ENCODE data around the gene MITF. TPM values are rescaled to one million over a fixed set of nuclear protein-coding genes. Genes with fewer than 3 reads are reported as not detected.
A peak's percentile ranks its signal among the peaks of the same experiment; 100 is the strongest.

MITF gene
- total and polyA plus RNA-seq, 8 donors, result 3.5 to 61.3 (median 15.5) TPM

DNA sequence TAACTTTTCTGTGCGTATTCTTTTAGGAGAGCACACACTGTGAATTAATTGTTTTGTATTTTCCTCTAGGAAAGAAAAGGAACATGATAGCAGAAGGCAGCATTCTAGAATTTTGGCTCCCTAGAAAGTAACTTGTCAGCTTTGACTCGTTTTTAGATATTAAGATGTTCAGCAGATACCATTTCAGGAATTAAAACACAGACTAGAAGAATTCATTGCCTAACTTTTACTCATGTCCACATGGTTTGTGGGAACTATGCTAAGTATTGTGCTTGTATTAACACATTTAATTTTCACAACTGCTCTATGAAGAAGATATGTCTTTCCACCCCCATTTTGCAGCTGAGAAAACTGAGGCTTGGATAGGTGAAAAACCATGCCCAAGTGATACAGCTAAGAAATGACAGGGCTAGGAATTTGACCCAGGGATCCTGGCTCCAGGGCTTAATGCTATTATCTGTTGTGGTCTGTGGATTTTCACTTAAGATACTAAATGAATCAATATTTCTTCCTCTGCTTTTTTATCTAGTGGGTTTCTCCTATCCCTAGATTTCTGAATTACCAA, 128.8 kb downstream of the MITF start:
- intact Hi-C loops (cut with DNase I; ENCODE audit: low total_unique reads), result no loop called here
- Histone ChIP-seq H3K36me3 (no peaks in the 10 kb centered on the region), H3K27me3 (no peaks in the 10 kb centered on the region), H3K4me3 (peak overlapping the region; percentile 4 to 54 (median 36)), H3K4me1 (peaks cover 6 to 80% (median 49%) of the 10 kb centered on the region in 4 donors), H3K9me3 (no peaks in the 10 kb centered on the region), H3K27ac (peak overlapping the region in 4 of 5 donors; percentile 61 to 88 (median 80))
- WGBS, 5 donors, result 21 to 47% (median 28%) methylated on average over 2 of the region's 2 CpGs
- TF ChIP-seq, protein P1, sequence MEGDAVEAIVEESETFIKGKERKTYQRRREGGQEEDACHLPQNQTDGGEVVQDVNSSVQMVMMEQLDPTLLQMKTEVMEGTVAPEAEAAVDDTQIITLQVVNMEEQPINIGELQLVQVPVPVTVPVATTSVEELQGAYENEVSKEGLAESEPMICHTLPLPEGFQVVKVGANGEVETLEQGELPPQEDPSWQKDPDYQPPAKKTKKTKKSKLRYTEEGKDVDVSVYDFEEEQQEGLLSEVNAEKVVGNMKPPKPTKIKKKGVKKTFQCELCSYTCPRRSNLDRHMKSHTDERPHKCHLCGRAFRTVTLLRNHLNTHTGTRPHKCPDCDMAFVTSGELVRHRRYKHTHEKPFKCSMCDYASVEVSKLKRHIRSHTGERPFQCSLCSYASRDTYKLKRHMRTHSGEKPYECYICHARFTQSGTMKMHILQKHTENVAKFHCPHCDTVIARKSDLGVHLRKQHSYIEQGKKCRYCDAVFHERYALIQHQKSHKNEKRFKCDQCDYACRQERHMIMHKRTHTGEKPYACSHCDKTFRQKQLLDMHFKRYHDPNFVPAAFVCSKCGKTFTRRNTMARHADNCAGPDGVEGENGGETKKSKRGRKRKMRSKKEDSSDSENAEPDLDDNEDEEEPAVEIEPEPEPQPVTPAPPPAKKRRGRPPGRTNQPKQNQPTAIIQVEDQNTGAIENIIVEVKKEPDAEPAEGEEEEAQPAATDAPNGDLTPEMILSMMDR (IDR thresholded peaks at IDR 0.05), result no peak
- TF ChIP-seq POLR2A (IDR thresholded peaks at IDR 0.05) (no peak), EP300 (IDR thresholded peaks at IDR 0.05) (no peak), POLR2AphosphoS5 (IDR thresholded peaks at IDR 0.05) (no peak)
- DNase-seq, result no peak

DNA sequence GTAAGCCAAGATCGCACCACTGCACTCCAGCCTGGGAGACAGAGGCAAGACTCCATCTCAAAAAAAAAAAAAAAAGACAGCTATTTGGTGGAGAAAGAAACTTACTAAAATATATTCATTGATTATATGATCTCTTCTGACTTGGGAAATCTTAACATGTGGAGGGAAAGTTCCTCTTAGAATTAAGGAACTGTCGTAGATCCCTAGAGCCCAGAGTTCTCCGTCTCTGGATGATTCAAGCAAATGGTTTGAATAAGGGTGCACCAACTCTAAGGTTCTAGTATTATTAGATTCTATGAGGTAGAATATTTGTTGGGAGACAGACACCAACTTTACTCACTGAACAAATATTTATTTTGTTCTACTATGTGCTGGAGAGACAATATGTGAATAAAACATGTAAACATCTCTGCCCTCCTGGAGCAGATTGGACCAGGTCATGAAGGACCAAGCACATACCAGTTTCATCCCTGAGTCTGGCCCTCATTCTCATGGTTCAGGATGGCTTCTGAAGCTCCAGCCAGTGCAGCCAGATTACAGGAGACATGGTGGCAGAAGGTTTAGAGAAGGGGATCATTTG, 129.7 kb downstream of the MITF start:
- intact Hi-C loops (cut with DNase I; ENCODE audit: low total_unique reads), result no loop called here
- no peak for DNase-seq
- WGBS, 5 donors, result 77 to 89% (median 86%) methylated on average over 3 of the region's 3 CpGs
- Histone ChIP-seq H3K27ac (peak overlapping the region in 4 of 5 donors; percentile 9 to 88 (median 80)), H3K4me1 (peaks cover 6 to 84% (median 51%) of the 10 kb centered on the region in 4 donors), H3K9me3 (no peaks in the 10 kb centered on the region), H3K36me3 (no peaks in the 10 kb centered on the region), H3K27me3 (no peaks in the 10 kb centered on the region), H3K4me3 (no peak overlapping the region)
- TF ChIP-seq, protein P1 (IDR thresholded peaks at IDR 0.05), result no peak
- TF ChIP-seq POLR2A (IDR thresholded peaks at IDR 0.05) (no peak), EP300 (IDR thresholded peaks at IDR 0.05) (no peak), POLR2AphosphoS5 (IDR thresholded peaks at IDR 0.05) (no peak)

DNA sequence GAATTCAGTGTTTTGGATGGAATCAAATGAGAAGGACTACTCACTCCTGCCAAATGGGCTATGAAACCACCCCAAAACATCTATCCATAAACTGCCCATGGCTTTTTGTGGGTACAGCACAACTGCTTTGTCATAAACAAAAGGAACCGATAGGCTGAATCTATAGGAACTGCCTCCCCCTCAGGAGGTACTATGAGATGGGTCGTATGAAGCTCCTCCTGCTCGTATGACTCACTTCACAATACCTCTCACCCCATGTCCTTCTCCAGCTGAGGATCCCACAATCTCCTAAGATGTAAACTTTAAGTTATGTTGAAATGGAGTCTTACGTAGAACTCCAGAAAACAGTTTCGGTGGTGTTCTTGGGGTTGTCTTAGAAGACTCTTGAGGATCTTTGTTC, 130.4 kb downstream of the MITF start:
- intact Hi-C loops (cut with DNase I; ENCODE audit: low total_unique reads), result no loop called here
- Histone ChIP-seq H3K4me1 (peaks cover 2 to 77% (median 49%) of the 10 kb centered on the region in 4 donors), H3K4me3 (no peak overlapping the region), H3K36me3 (no peaks in the 10 kb centered on the region), H3K27me3 (no peaks in the 10 kb centered on the region), H3K9me3 (no peaks in the 10 kb centered on the region), H3K27ac (peak overlapping the region in 3 of 5 donors; percentile 25 to 80 (median 61))
- 86 to 89% (median 89%) methylated on average over 5 of the region's 5 CpGs for WGBS, 5 donors
- TF ChIP-seq POLR2A (IDR thresholded peaks at IDR 0.05) (no peak), POLR2AphosphoS5 (IDR thresholded peaks at IDR 0.05) (no peak), EP300 (IDR thresholded peaks at IDR 0.05) (no peak)
- TF ChIP-seq, protein P1 (IDR thresholded peaks at IDR 0.05), result no peak
- DNase-seq, result no peak

DNA sequence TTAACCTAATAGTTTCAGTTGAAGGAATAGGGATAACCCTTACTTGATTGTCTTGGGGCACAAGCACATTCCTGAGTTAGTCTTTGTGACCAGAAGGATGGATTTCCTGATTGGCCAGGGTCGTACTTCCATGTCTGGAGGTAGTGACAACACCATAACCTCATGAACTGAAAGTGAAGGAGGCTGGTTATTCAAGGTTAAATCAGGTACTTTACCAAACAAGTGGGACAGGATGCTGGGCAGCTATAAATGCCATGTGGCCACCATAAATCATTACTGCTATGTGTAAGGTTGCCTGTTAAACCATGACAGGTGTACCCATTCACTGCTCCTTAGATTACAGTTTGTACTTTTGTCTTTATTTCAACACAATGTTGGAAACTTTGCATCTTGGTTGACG, 132.0 kb downstream of the MITF start:
- 47 to 77% (median 67%) methylated on average over 2 of the region's 2 CpGs for WGBS, 5 donors
- intact Hi-C loops (cut with DNase I; ENCODE audit: low total_unique reads), result no loop called here
- peaks cover 0 to 61% (median 37%) of the 10 kb centered on the region in 4 donors for H3K4me1 ChIP-seq

DNA sequence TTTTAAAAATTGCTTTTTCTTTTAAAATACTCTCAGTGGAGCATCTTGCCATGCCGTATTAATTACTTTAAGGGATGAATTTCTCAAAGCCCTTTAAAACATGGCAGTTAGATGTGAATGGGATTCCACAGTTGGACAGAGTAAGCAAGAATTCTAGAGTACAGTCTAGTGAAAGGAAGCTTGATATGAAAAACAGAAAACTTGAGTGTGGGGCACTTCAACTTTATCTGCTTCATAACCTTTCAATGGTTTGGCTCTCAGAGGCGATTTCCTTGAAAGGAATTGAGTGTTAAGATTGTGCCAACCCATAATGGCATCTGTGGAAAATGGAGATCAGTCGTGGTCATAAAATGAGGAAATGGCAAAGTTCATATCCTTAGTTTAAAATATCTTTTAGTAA, 132.6 kb downstream of the MITF start:
- peaks cover 0 to 60% (median 34%) of the 10 kb centered on the region in 4 donors for H3K4me1 ChIP-seq
- H3K27me3 ChIP-seq, result no peaks in the 10 kb centered on the region
- no peaks in the 10 kb centered on the region for H3K9me3 ChIP-seq
- WGBS, 5 donors, result 41 to 62% (median 52%) methylated on average over 3 of the region's 3 CpGs
- H3K36me3 ChIP-seq, result no peaks in the 10 kb centered on the region
- no peak overlapping the region for H3K27ac ChIP-seq
- no peak for DNase-seq
- intact Hi-C loops (cut with DNase I; ENCODE audit: low total_unique reads), result no loop called here
- TF ChIP-seq, protein P1 (IDR thresholded peaks at IDR 0.05), result no peak
- TF ChIP-seq EP300 (IDR thresholded peaks at IDR 0.05), result no peak
- TF ChIP-seq POLR2A (IDR thresholded peaks at IDR 0.05), result no peak
- TF ChIP-seq POLR2AphosphoS5 (IDR thresholded peaks at IDR 0.05), result no peak
- H3K4me3 ChIP-seq, result no peak overlapping the region

More for the DNA sequence above, 132.0 kb downstream of the MITF start:
- no peak for TF ChIP-seq EP300 (IDR thresholded peaks at IDR 0.05)
- no peak for TF ChIP-seq POLR2AphosphoS5 (IDR thresholded peaks at IDR 0.05)
- DNase-seq, result peak in 1 of 2 donors; percentile 20
- no peaks in the 10 kb centered on the region for H3K27me3 ChIP-seq
- H3K36me3 ChIP-seq, result no peaks in the 10 kb centered on the region
- H3K27ac ChIP-seq, result peak overlapping the region in 3 of 5 donors; percentile 4 to 10 (median 4)
- H3K9me3 ChIP-seq, result no peaks in the 10 kb centered on the region
- no peak overlapping the region for H3K4me3 ChIP-seq

All from stomach (tissue), 9 donors.